Uterus (tissue), 2 donors: ENCODE measurements around the gene CCSER1.

ENCODE experiments used
- CTCF ChIP-seq, 4 experiments: fragments of 200-600 bp in 2 of 4; fragments of 450-650 bp in 2 of 4; sonication (generic) in 2 of 4; IDR thresholded peaks; one replicate each; pipeline ENCODE4 v1.5.1; 2016 to 2019; ENCODE audit warnings: antibody characterized with exemption in 4 of 4, mild to moderate bottlenecking in 2 of 4, moderate library complexity in 1 of 4
- POLR2A ChIP-seq, 2 donors: fragments of 450-650 bp; IDR thresholded peaks; one replicate each; pipeline ENCODE4 v1.6.1; 2016; ENCODE audit warnings: antibody characterized with exemption in 2 of 2, mild to moderate bottlenecking in 1 of 2, moderate library complexity in 1 of 2

GRCh38 chr4:90946945-90947344 is 819.8 kb downstream of the CCSER1 start:
- TF ChIP-seq CTCF (IDR thresholded peaks at IDR 0.05), result no peak
- no peak for TF ChIP-seq POLR2A (IDR thresholded peaks at IDR 0.05)
